H1 (cell line): Measurements from ENCODE around the gene NENF. TPM values are rescaled to one million over a fixed set of nuclear protein-coding genes. Genes with fewer than 3 reads are reported as not detected.

Source experiments
- CTCF ChIA-PET: fragments of 300-600 bp; sonication (Branson Sonifier 250); formaldehyde crosslinking; loops from one replicate; lab custom pipeline; 2021; ENCODE audit not compliant: partially characterized antibody; lab: Charles Lee
- POLR2A ChIA-PET: fragments of 300-600 bp; sonication (Branson Sonifier 250); formaldehyde crosslinking; loops from one replicate; lab custom pipeline; 2021; ENCODE audit warnings: inconsistent platforms; ENCODE audit not compliant: partially characterized antibody; lab: Charles Lee
- DNase-seq, 2 experiments: peaks; one replicate each; pipeline versions ENCODE4 v3.0.0 to v3.0.0-alpha.2; 2010 to 2022; ENCODE audit warnings: low spot score in 2 of 2, low read depth in 1 of 2, mixed read lengths in 1 of 2
- FAIRE-seq: peaks from 2 replicates; lab custom pipeline; 2011; peaks lifted over from hg19 to GRCh38; lab: Jason Lieb, UNC
- H2AFZ ChIP-seq: 2 replicates; pipeline ENCODE4 v1.8.1; 2012; ENCODE audit warnings: low read length, inconsistent platforms
- H2AK5ac ChIP-seq: 2 replicates; pipeline ENCODE4 v1.6.1; 2013; ENCODE audit warnings: low read depth, low read length
- H2BK120ac ChIP-seq: replicated peaks from 2 replicates; pipeline ENCODE3; 2013; ENCODE audit warnings: low read depth, low read length, inconsistent platforms
- H2BK12ac ChIP-seq: 2 replicates; pipeline ENCODE4 v1.6.1; 2013; ENCODE audit warnings: low read depth, low read length
- H2BK15ac ChIP-seq: 2 replicates; pipeline ENCODE4 v1.6.1; 2013; ENCODE audit warnings: low read length
- H2BK20ac ChIP-seq: 2 replicates; pipeline ENCODE4 v1.6.1; 2013; ENCODE audit warnings: low read length
- H2BK5ac ChIP-seq: 2 replicates; pipeline ENCODE4 v1.6.1; 2013; ENCODE audit warnings: low read depth, low read length
- H3K14ac ChIP-seq: 2 replicates; pipeline ENCODE4 v1.6.1; 2013; ENCODE audit warnings: inconsistent platforms; ENCODE audit not compliant: insufficient read length
- H3K18ac ChIP-seq: 2 replicates; pipeline ENCODE4 v1.6.1; 2013; ENCODE audit warnings: low read length; ENCODE audit errors: extremely low read depth
- H3K23ac ChIP-seq: 2 replicates; pipeline ENCODE4 v1.6.1; 2013; ENCODE audit warnings: inconsistent platforms; ENCODE audit not compliant: insufficient read length
- H3K23me2 ChIP-seq: 2 replicates; pipeline ENCODE4 v1.6.1; 2013; ENCODE audit warnings: low read depth, low read length
- H3K27ac ChIP-seq: 2 replicates; pipeline ENCODE4 v1.6.1; 2011; ENCODE audit warnings: low read depth, low read length, inconsistent platforms
- H3K27me3 ChIP-seq, 4 experiments: replicated peaks in 1 of 4; 1 replicate in 1 of 4; 2 replicates in 3 of 4; pipeline versions ENCODE4 v1.6.1 to v1.8.1; 2011 to 2013; ENCODE audit warnings: low read length in 3 of 4, mild to moderate bottlenecking in 3 of 4, inconsistent platforms in 2 of 4, mixed read lengths in 2 of 4, moderate library complexity in 1 of 4; ENCODE audit not compliant: control insufficient read depth in 3 of 4, insufficient read depth in 3 of 4; ENCODE audit errors: extremely low read depth in 1 of 4
- H3K36me3 ChIP-seq, 4 experiments: 2 replicates each; pipeline versions ENCODE4 v1.6.1 to v1.8.1; 2011 to 2013; ENCODE audit warnings: mild to moderate bottlenecking in 4 of 4, low read length in 3 of 4, moderate library complexity in 2 of 4, control low read depth in 1 of 4, inconsistent platforms in 1 of 4; ENCODE audit not compliant: insufficient read depth in 4 of 4, control insufficient read depth in 2 of 4
- H3K4ac ChIP-seq: replicated peaks from 2 replicates; pipeline ENCODE3; 2013; ENCODE audit warnings: low read length, low read depth, mixed read lengths, inconsistent platforms; ENCODE audit not compliant: insufficient read length
- H3K4me1 ChIP-seq, 4 experiments: replicated peaks in 1 of 4; 1 replicate in 1 of 4; 2 replicates in 3 of 4; pipeline versions ENCODE4 v1.6.1 to v1.8.1; 2011 to 2013; ENCODE audit warnings: low read length in 3 of 4, inconsistent platforms in 2 of 4, mixed read lengths in 1 of 4; ENCODE audit not compliant: insufficient read depth in 4 of 4, control insufficient read depth in 3 of 4
- H3K4me2 ChIP-seq, 2 experiments: 2 replicates each; pipeline versions ENCODE4 v1.6.1 to v1.8.1; 2011 to 2013; ENCODE audit warnings: low read depth in 2 of 2, low read length in 2 of 2, control low read depth in 1 of 2, inconsistent platforms in 1 of 2, mild to moderate bottlenecking in 1 of 2; ENCODE audit not compliant: insufficient read depth in 1 of 2
- H3K4me3 ChIP-seq, 4 experiments: fragments of 200-600, 300-600 bp in 1 of 4; sonication (generic), shearing (Covaris generic), sonication (Bioruptor Twin) in 1 of 4; 2 replicates each; pipeline versions ENCODE4 v1.5.1 to v1.8.1; 2011 to 2016; ENCODE audit warnings: low read length in 4 of 4, low read depth in 3 of 4, control low read depth in 2 of 4, inconsistent platforms in 2 of 4, mild to moderate bottlenecking in 2 of 4, mixed read lengths in 1 of 4, moderate library complexity in 1 of 4; ENCODE audit not compliant: insufficient read depth in 2 of 4; ENCODE audit errors: extremely low read depth in 1 of 4
- H3K56ac ChIP-seq: replicated peaks from 2 replicates; pipeline ENCODE3; 2013; ENCODE audit warnings: low read depth, mild to moderate bottlenecking, mixed read lengths, low read length, inconsistent platforms; ENCODE audit not compliant: insufficient read length
- H3K79me1 ChIP-seq: 2 replicates; pipeline ENCODE4 v1.6.1; 2013; ENCODE audit warnings: low read depth, low read length, control low read depth
- H3K79me2 ChIP-seq, 2 experiments: 2 replicates each; pipeline versions ENCODE4 v1.6.1 to v1.8.1; 2012 to 2013; ENCODE audit warnings: low read length in 2 of 2, mild to moderate bottlenecking in 2 of 2, inconsistent platforms in 1 of 2; ENCODE audit not compliant: insufficient read depth in 2 of 2, control insufficient read depth in 1 of 2
- H3K9ac ChIP-seq, 4 experiments: replicated peaks in 1 of 4; 1 replicate in 1 of 4; 2 replicates in 3 of 4; pipeline versions ENCODE4 v1.6.1 to v1.8.1; 2011 to 2013; ENCODE audit warnings: low read depth in 3 of 4, low read length in 3 of 4, control low read depth in 2 of 4, mild to moderate bottlenecking in 2 of 4, moderate library complexity in 2 of 4, inconsistent platforms in 1 of 4; ENCODE audit errors: extremely low read depth in 1 of 4
- H3K9me3 ChIP-seq, 2 experiments: 2 replicates each; pipeline versions ENCODE4 v1.6.1 to v1.8.1; 2012 to 2013; ENCODE audit warnings: mild to moderate bottlenecking in 2 of 2, moderate library complexity in 2 of 2, control low read depth in 1 of 2, inconsistent platforms in 1 of 2, low read depth in 1 of 2, low read length in 1 of 2, mixed read lengths in 1 of 2; ENCODE audit not compliant: insufficient read depth in 2 of 2
- H4K20me1 ChIP-seq, 2 experiments: replicated peaks in 1 of 2; 2 replicates each; pipeline versions ENCODE3 to v1.8.1; 2011 to 2013; ENCODE audit warnings: inconsistent platforms in 2 of 2, low read length in 2 of 2, mild to moderate bottlenecking in 1 of 2; ENCODE audit not compliant: insufficient read depth in 2 of 2, control insufficient read depth in 1 of 2
- H4K5ac ChIP-seq: 2 replicates; pipeline ENCODE4 v1.6.1; 2013; ENCODE audit warnings: low read length, low read depth, mixed read lengths, inconsistent platforms; ENCODE audit not compliant: insufficient read length
- H4K8ac ChIP-seq: 2 replicates; pipeline ENCODE4 v1.8.0; 2013; ENCODE audit warnings: mild to moderate bottlenecking, moderate library complexity, low read length, inconsistent platforms; ENCODE audit not compliant: insufficient read depth; ENCODE audit errors: extremely low read depth
- H4K91ac ChIP-seq: replicated peaks from 2 replicates; pipeline ENCODE3; 2013; ENCODE audit warnings: low read length, mixed read lengths, inconsistent platforms; ENCODE audit not compliant: insufficient read length
- ATF2 ChIP-seq: IDR thresholded peaks from 2 replicates; pipeline ENCODE4 v1.6.1; 2012; ENCODE audit warnings: low read length, inconsistent platforms
- CTBP2 ChIP-seq: IDR thresholded peaks from 2 replicates; pipeline ENCODE4 v1.7.0; 2011; ENCODE audit warnings: borderline replicate concordance, mild to moderate bottlenecking, moderate library complexity, mixed read lengths, low read length; ENCODE audit not compliant: insufficient read depth, insufficient read length
- MAFK ChIP-seq: IDR thresholded peaks from 2 replicates; pipeline ENCODE4 v1.6.1; 2012; ENCODE audit warnings: low read depth, mild to moderate bottlenecking, improper control_type of control experiment, low read length
- POLR2A ChIP-seq, 2 experiments: IDR thresholded peaks; 1 replicate in 1 of 2; 2 replicates in 1 of 2; pipeline ENCODE4 v1.6.1; 2011; ENCODE audit warnings: low read depth in 2 of 2, low read length in 2 of 2, mild to moderate bottlenecking in 2 of 2; ENCODE audit errors: control extremely low read depth in 1 of 2
- RFX5 ChIP-seq: IDR thresholded peaks from 2 replicates; pipeline ENCODE4 v1.6.1; 2011; ENCODE audit warnings: low read depth, low read length, improper control_type of control experiment, borderline replicate concordance
- TAF7 ChIP-seq: optimal IDR thresholded peaks from 2 replicates; pipeline ENCODE3; 2011; ENCODE audit warnings: low read depth, mild to moderate bottlenecking, inconsistent platforms, low read length, moderate library complexity, borderline replicate concordance
- TEAD4 ChIP-seq: IDR thresholded peaks from 2 replicates; pipeline ENCODE4 v1.6.1; 2012; ENCODE audit warnings: low read depth, low read length, inconsistent platforms, mixed read lengths
- WGBS, 2 experiments: shearing (Covaris generic) in 1 of 2; methylation state at CpG; one replicate each; pipeline versions ENCODE4 v1.1.6 to v1.1.7; 2013 to 2015; ENCODE audit warnings: low lambda C conversion rate in 2 of 2, mixed read lengths in 2 of 2, inconsistent platforms in 1 of 2, low coverage in 1 of 2, missing lambda C conversion rate in 1 of 2; ENCODE audit not compliant: insufficient replicate concordance in 2 of 2, insufficient coverage in 1 of 2, insufficient read length in 1 of 2; ENCODE audit errors: extremely low coverage in 1 of 2, missing lambda C conversion rate in 1 of 2; 5-methylcytosine and 5-hydroxymethylcytosine counted together
- polyA plus RNA-seq, 7 experiments: library from polyadenylated mRNA; depleted of rRNA in 3 of 7; stranded (reverse) in 5 of 7; unstranded in 2 of 7; fragments of >200 nt in 5 of 7; fragments of 200-250 nt in 2 of 7; gene quantifications; 1 replicate in 5 of 7; 2 replicates in 1 of 7; 4 replicates in 1 of 7; pipeline versions ENCODE4 v1.2.1 to v1.2.3, GENCODE V29; 2011 to 2013; ENCODE audit warnings: missing spikeins in 2 of 7, mixed read lengths in 2 of 7
- total RNA-seq: library from RNA; stranded (reverse); fragmentation: NEBNext Ultra II Directional; extraction: Animal tissue kit (Norgen Biotek cat#: 25700); gene quantifications from 2 replicates; pipeline ENCODE4 v1.2.1, GENCODE V29; 2021
- TF ChIP-seq, protein P1 (sequence below), 3 experiments: IDR thresholded peaks; 1 replicate in 2 of 3; 2 replicates in 1 of 3; pipeline versions ENCODE4 v1.5.1 to v1.6.1; 2011; ENCODE audit warnings: low read length in 3 of 3, mild to moderate bottlenecking in 3 of 3, inconsistent platforms in 2 of 3, low read depth in 1 of 3, moderate library complexity in 1 of 3; ENCODE audit not compliant: insufficient read depth in 1 of 3; ENCODE audit errors: control extremely low read depth in 1 of 3

The NENF gene
- total and polyA plus RNA-seq, 2 of the 8 experiments (the other 6 are each of a cell fraction or from before 2014, with no cell fraction given), result 27.0 to 28.0 TPM

DNA sequence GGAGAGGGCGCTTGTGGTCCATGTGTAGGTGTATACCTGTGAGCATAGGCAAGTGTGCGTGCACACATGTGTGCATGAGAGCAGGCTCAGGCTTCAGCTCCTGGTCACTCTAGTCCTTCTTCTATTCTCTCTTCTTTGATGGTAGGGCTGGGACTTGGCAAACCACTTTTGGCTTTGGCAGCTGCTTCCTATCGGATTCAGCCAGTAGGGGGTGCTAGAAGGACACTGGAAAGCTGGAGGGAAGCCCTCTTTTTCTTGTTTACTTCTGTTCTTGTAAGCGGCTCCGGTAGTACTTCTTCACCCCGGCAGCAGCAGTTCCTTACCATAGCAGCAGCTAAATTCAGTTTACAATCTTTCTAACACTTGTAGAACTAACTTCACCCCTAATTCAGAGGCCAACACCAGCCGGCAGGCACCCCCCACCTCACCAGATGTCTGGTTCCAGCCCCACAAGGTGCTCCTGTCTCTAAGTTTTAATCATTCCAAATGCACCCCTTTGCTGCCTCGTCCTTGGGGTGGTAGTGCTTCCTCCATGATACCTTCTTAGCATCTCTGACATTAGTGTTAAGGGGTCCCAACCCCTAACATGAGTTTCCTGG, 25.1 kb downstream of the NENF start:
- no peak overlapping the region for H3K27ac ChIP-seq
- no peak overlapping the region for H2BK120ac ChIP-seq
- no peaks in the 10 kb centered on the region for H3K79me1 ChIP-seq
- no peak overlapping the region for H4K8ac ChIP-seq
- H4K5ac ChIP-seq, result no peak overlapping the region
- FAIRE-seq (peak; percentile 88), DNase-seq (peak; percentile 63 to 92)
- H4K20me1 ChIP-seq, result no peaks in the 10 kb centered on the region
- H3K18ac ChIP-seq, result no peak overlapping the region
- H3K56ac ChIP-seq, result no peak overlapping the region
- no peaks in the 10 kb centered on the region for H3K79me2 ChIP-seq
- no peak overlapping the region for H2AFZ ChIP-seq
- no peak overlapping the region for H4K91ac ChIP-seq
- H3K23me2 ChIP-seq, result no peaks in the 10 kb centered on the region
- no peaks in the 10 kb centered on the region for H3K36me3 ChIP-seq
- H3K4me2 ChIP-seq, result no peak overlapping the region
- CTCF ChIA-PET, result interaction anchor here (0.6 to 7.7 kb wide), 72 partner anchors 8 to 777 kb away, joined by 3 to 143 read pairs (median 4); partner anchors contain the start of genes NENF, NSL1, PACC1 and TATDN3
- peaks cover 0 to 4% (median 2%) of the 10 kb centered on the region in 4 experiments; a peak in 3 of 7 replicates for H3K4me1 ChIP-seq
- no peak overlapping the region for H2AK5ac ChIP-seq
- H3K14ac ChIP-seq, result no peak overlapping the region
- no peak overlapping the region for H2BK15ac ChIP-seq
- H3K9ac ChIP-seq, result no peak overlapping the region
- H3K4ac ChIP-seq, result no peak overlapping the region
- no peak overlapping the region for H2BK5ac ChIP-seq
- 59% methylated on average over 8 of the region's 8 CpGs; no CpG with 5 or more reads in 1 of the 2 experiments for WGBS, 2 experiments
- H3K27me3 ChIP-seq, result no peaks in the 10 kb centered on the region
- no peak overlapping the region for H3K4me3 ChIP-seq
- no peaks in the 10 kb centered on the region for H3K9me3 ChIP-seq
- no peak overlapping the region for H2BK20ac ChIP-seq
- POLR2A ChIA-PET, result interaction anchor here (1.0 kb wide), 1 partner anchor 151 kb away, joined by 3 read pairs; the partner anchor contains the start of gene ATF3
- no peak overlapping the region for H2BK12ac ChIP-seq
- no peak overlapping the region for H3K23ac ChIP-seq
- TF ChIP-seq TEAD4, result no peak
- TF ChIP-seq, protein P1, sequence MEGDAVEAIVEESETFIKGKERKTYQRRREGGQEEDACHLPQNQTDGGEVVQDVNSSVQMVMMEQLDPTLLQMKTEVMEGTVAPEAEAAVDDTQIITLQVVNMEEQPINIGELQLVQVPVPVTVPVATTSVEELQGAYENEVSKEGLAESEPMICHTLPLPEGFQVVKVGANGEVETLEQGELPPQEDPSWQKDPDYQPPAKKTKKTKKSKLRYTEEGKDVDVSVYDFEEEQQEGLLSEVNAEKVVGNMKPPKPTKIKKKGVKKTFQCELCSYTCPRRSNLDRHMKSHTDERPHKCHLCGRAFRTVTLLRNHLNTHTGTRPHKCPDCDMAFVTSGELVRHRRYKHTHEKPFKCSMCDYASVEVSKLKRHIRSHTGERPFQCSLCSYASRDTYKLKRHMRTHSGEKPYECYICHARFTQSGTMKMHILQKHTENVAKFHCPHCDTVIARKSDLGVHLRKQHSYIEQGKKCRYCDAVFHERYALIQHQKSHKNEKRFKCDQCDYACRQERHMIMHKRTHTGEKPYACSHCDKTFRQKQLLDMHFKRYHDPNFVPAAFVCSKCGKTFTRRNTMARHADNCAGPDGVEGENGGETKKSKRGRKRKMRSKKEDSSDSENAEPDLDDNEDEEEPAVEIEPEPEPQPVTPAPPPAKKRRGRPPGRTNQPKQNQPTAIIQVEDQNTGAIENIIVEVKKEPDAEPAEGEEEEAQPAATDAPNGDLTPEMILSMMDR (IDR thresholded peaks at IDR 0.05; ENCODE audit: control extremely low read depth in 1 of 3, insufficient read depth in 1 of 3, low read depth in 1 of 3, low read length in 3 of 3), result peak; percentile 65 to 94 (median 89)
- no peak for TF ChIP-seq MAFK
- no peak for TF ChIP-seq ATF2
- TF ChIP-seq POLR2A (IDR thresholded peaks at IDR 0.05; ENCODE audit: control extremely low read depth in 1 of 2, low read depth in 2 of 2, low read length in 2 of 2), result no peak
- TF ChIP-seq CTBP2, result no peak
- TF ChIP-seq TAF7, result no peak
- TF ChIP-seq RFX5, result no peak
